CD4-positive, alpha-beta T cell treated with Interleukin-6 at 100 ng/mL for 8 hours (primary cell): ENCODE results near the gene FAM149A.

ENCODE experiments used
- DNase-seq: peaks from one replicate; pipeline ENCODE4 v3.0.0-alpha.2; 2020; ENCODE audit warnings: mixed read lengths, low spot score

Gene FAM149A

GRCh38 chr4:186202490-186203140 is 98.1 kb downstream of the FAM149A start:
- DNase-seq, result no peak

DNA sequence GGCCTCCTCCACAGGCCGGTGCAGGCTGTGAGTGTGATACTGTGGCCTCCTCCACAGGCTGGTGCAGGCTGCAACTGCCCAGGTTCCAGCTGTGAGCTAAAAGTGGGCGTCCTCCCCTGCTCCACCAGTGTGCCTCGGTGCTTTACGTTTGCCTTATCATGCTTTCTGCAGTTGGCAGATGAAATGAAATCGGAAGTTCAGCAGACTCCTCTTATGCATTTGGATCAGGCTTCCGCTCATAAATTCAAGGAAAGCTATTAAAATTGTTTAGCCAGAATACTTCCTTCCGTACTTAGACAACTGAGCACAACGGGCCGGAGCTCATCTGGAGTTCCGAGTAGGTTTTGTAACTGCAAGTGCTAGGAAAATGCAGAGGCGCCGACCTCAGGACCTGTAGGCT is 98.9 kb downstream of the FAM149A start:
- DNase-seq, result no peak

DNA sequence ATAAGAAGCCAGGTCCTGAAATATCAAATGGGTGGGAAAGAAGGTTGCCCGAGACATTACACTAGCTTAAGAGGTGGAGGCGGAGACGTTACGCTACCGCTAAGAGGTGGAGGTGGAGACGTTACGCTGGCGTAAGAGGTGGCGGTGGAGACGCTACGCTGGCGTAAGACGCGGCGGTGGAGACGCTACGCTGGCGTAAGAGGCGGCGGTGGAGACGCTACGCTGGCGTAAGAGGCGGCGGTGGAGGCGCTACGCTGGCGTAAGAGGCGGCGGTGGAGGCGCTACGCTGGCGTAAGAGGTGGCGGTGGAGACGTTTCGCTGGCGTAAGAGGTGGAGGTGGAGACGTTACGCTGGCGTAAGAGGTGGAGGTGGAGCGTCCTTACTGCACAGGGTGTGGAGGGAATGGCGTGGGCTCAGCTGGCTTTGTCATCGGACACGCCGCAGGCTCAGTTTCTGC is 99.6 kb downstream of the FAM149A start:
- peak; percentile 62 for DNase-seq

DNA sequence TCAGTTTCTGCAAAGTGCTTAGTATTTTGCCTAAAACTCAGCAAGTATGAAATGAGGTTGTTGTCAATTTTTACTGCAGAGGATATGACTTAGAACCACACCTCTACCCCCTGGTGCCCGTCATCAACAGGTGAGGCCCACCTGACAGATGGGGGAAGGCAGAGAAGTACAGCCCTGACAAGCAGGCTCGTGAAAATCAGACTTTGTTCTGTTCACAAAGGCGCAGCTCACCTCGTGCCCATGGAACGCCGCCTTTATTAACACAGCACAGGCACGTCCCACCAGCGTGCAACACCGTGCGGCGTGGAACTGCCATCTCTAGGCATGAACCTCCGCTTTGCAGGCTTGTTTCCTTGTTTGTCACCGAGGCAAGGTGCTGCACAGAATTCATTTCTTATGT is 100.2 kb downstream of the FAM149A start:
- no peak for DNase-seq

DNA sequence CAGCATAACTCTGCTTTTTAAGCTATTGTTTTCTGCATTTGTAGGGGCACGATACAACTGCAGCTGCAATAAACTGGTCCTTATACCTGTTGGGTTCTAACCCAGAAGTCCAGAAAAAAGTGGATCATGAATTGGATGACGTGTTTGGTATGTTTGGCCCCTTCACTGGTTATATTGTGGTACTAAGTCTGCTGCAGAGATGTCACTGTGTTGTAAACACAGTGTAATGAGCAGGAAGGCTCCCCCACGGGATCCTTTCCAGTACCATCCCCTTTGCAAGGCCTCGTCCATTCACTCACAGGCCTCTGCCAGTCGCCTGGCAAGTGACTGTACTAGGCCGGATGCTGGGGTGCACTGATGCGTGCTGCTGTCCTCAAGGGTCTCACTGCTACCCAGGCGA is 100.7 kb downstream of the FAM149A start:
- no peak for DNase-seq

DNA sequence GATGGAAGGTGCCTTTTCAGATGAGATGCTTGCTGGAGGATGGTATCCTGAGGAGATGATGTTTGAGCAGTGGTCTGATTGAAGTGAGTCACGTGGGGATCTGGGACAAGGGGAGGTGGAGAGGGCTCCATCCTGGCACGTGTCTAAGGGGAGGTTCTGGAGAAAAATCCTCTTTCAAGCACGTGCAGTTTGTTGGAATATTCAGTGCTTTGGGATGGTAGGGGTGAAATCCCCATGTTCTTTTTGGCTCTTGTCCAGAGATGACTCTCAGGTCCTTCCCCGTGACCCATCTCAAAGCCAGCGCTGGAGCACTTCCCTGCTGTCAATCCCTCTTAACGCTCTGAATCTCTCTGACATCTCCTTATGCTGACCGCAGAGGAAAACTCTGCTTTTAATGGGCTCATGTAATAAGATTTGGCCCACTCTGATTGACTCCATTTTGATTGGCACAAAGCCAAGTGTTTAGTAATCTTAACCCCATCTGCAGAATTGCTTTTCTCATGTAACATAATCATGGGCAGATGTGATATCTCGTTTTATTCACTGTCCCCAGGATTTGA is 112.0 kb downstream of the FAM149A start:
- no peak for DNase-seq

DNA sequence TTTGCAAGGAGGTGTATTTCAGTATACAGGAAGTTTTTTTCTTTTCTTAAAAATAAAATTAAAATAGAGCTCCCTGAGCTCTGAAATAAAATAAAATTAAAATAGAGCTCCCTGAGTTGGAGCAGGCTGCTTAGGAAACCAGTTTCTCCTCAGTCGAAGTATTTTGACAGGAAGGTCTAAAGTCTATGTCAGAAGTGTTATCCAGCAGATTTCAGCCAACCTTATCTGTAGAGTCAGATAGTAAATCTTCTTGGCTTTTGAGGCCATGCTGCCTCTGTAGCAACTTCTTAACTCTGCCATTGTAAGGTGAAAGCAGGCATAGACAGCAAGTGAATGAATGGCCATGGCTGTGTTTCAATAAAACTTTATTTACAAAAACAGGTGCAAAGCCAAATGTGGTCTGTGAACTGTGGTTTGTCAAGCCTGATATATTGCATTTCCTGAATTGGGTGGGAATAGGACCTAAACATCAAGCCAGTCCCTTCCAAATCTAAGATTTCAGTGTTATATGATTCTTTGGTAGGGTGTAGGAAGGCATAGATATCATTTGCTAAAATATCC is 113.3 kb downstream of the FAM149A start:
- no peak for DNase-seq

- DNase-seq, result no peak
These were observed 117.1 kb downstream of the FAM149A start for GRCh38 chr4:186221624-186222023.
